Subcutaneous adipose tissue (tissue), 4 donors: ENCODE measurements around the gene OPA1. TPM values are rescaled to one million over a fixed set of nuclear protein-coding genes. Genes with fewer than 3 reads are reported as not detected.

Experiments
- CTCF ChIP-seq: fragments of 450-650 bp; IDR thresholded peaks from one replicate; pipeline ENCODE4 v1.5.1; 2016; ENCODE audit warnings: low read depth, mild to moderate bottlenecking, control low read depth, antibody characterized with exemption, moderate library complexity
- total RNA-seq, 4 donors: library from RNA; depleted of rRNA; stranded (reverse); fragments of >200 nt; gene quantifications; one replicate each; pipeline ENCODE4 v1.1.0, GENCODE V29; 2016

The OPA1 gene
- total RNA-seq, 4 donors from 2014 or later, result 44.4 to 68.5 (median 58.0) TPM

- TF ChIP-seq CTCF, result no peak
Observed at GRCh38 chr3:193655831-193656433, 62.9 kb downstream of the OPA1 start.

GRCh38 chr3:193656445-193656844, 63.4 kb downstream of the OPA1 start:
- no peak for TF ChIP-seq CTCF

GRCh38 chr3:193656878-193657282, 63.9 kb downstream of the OPA1 start:
- TF ChIP-seq CTCF, result no peak

GRCh38 chr3:193660171-193660570, 67.2 kb downstream of the OPA1 start:
- no peak for TF ChIP-seq CTCF

- TF ChIP-seq CTCF, result no peak
Observed at GRCh38 chr3:193660698-193661411, 67.8 kb downstream of the OPA1 start.

- TF ChIP-seq CTCF, result no peak
Observed at GRCh38 chr3:193662757-193663322, 69.8 kb downstream of the OPA1 start.

- no peak for TF ChIP-seq CTCF
Observed at GRCh38 chr3:193665370-193665989, 72.5 kb downstream of the OPA1 start.
